IPS-15b (cell line): ENCODE data around the gene HMG20B.

Experiments used
- H3K27me3 ChIP-seq: one replicate; pipeline ENCODE4 v1.6.1; 2013; ENCODE audit warnings: low read length; ENCODE audit not compliant: control insufficient read depth, insufficient read depth
- H3K36me3 ChIP-seq: one replicate; pipeline ENCODE4 v1.6.1; 2013; ENCODE audit warnings: low read length; ENCODE audit not compliant: control insufficient read depth, insufficient read depth
- H3K4me1 ChIP-seq: one replicate; pipeline ENCODE4 v1.6.1; 2013; ENCODE audit warnings: mild to moderate bottlenecking, low read length; ENCODE audit not compliant: control insufficient read depth, insufficient read depth
- H3K4me3 ChIP-seq: one replicate; pipeline ENCODE4 v1.5.1; 2013; ENCODE audit warnings: low read depth, low read length
- H3K9ac ChIP-seq: one replicate; pipeline ENCODE4 v1.6.1; 2013; ENCODE audit warnings: low read depth, mild to moderate bottlenecking, low read length
- H3K9me3 ChIP-seq: one replicate; pipeline ENCODE4 v1.6.1; 2013; ENCODE audit warnings: mild to moderate bottlenecking, low read length; ENCODE audit not compliant: control insufficient read depth, insufficient read depth

The HMG20B gene

GRCh38 chr19:3608079-3608641 lies 35.4 kb downstream of the HMG20B start:
- H3K36me3 ChIP-seq: peaks cover 23% of the 10 kb centered on the region
- H3K9ac ChIP-seq: no peak overlapping the region
- H3K27me3 ChIP-seq: peaks cover 9% of the 10 kb centered on the region
- H3K4me3 ChIP-seq: no peak overlapping the region
- no peaks in the 10 kb centered on the region for H3K9me3 ChIP-seq
- H3K4me1 ChIP-seq: peaks cover 3% of the 10 kb centered on the region

GRCh38 chr19:3608750-3609322 lies 36.1 kb downstream of the HMG20B start:
- no peak overlapping the region for H3K9ac ChIP-seq
- peaks cover 9% of the 10 kb centered on the region for H3K27me3 ChIP-seq
- H3K9me3 ChIP-seq: no peaks in the 10 kb centered on the region
- H3K36me3 ChIP-seq: peaks cover 23% of the 10 kb centered on the region
- H3K4me1 ChIP-seq: peaks cover 3% of the 10 kb centered on the region
- H3K4me3 ChIP-seq: no peak overlapping the region

- Histone ChIP-seq H3K27me3 (peaks cover 9% of the 10 kb centered on the region), H3K4me1 (peaks cover 3% of the 10 kb centered on the region), H3K9me3 (no peaks in the 10 kb centered on the region), H3K4me3 (no peak overlapping the region), H3K36me3 (peaks cover 23% of the 10 kb centered on the region), H3K9ac (no peak overlapping the region)
Observed at GRCh38 chr19:3609779-3610719, 37.3 kb downstream of the HMG20B start.

DNA sequence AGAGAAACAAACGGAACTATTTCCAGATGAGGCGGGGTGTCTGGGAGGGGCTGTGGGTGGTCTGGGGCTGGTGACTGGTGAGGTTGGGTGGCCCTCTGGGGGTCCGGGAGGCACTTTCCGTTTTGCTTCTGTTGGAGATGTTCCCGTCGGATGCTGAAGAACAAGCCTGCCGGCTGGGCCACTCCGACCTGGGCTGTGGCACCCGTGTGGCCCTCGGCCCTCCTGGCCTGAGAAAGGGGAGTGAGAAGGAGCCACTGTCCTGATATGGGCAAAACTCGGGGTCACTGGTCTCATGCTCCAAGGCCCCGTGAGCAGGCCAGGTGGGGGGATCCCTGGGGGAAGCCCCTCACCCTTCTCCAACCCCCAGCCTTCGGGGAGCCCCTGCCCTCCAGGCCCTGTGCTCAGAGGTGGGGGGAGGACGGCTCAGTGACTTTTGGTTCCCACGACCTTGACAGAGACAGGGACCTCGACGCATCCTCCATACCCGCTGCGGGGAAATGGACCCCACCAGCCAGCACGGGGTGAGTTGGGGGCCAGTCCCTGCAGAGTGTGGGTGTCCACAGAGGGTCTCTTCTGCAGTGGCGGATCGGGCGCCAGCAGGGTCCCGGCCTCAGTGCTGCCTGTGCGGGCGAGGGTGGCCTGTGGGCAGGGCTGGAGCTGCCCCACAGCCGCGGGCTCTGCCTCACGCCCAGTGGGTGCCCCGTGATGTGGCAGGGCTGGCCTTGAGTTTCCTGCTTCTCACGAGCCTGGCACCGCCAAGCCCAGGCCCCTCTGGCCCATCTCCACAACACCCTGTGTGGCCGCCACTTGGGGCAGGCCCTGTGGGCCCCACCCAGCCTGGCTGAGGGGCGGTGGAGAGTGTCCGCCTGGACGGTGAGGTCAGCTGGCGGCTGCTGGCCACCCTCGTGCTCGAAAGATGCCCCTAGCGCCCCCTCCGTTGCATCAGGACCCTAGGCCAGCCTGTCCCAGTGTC lies 38.3 kb downstream of the HMG20B start:
- Histone ChIP-seq H3K9me3 (no peaks in the 10 kb centered on the region), H3K4me3 (no peak overlapping the region), H3K9ac (no peak overlapping the region), H3K27me3 (no peaks in the 10 kb centered on the region), H3K4me1 (peaks cover 3% of the 10 kb centered on the region), H3K36me3 (peaks cover 23% of the 10 kb centered on the region)

- Histone ChIP-seq H3K9ac (no peak overlapping the region), H3K9me3 (no peaks in the 10 kb centered on the region), H3K27me3 (no peaks in the 10 kb centered on the region), H3K4me1 (peaks cover 3% of the 10 kb centered on the region), H3K4me3 (no peak overlapping the region), H3K36me3 (peaks cover 23% of the 10 kb centered on the region)
Observed at GRCh38 chr19:3611841-3612240, 39.1 kb downstream of the HMG20B start.

DNA sequence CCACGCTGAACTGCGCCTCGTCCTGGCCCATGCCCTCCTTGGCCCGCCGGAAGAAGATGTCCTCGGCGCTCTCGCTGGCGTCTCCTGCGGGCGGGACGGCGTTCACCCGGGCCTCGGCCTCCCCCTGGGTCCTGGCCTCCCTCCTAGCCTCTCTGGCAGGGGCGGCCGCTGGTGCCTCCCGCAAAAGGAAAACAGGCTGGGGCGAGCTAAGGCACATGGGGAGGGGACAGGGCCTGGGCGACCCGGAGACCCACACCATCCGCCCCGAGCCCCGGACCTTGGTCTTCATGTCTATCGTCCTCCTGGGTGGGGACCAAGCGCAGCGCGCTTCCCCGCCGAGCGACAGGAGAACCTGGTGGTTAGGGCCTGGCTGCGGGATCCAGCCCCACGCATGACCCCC lies 39.6 kb downstream of the HMG20B start:
- Histone ChIP-seq H3K27me3 (no peaks in the 10 kb centered on the region), H3K9me3 (no peaks in the 10 kb centered on the region), H3K4me3 (no peak overlapping the region), H3K4me1 (peaks cover 3% of the 10 kb centered on the region), H3K36me3 (peaks cover 25% of the 10 kb centered on the region), H3K9ac (no peak overlapping the region)

DNA sequence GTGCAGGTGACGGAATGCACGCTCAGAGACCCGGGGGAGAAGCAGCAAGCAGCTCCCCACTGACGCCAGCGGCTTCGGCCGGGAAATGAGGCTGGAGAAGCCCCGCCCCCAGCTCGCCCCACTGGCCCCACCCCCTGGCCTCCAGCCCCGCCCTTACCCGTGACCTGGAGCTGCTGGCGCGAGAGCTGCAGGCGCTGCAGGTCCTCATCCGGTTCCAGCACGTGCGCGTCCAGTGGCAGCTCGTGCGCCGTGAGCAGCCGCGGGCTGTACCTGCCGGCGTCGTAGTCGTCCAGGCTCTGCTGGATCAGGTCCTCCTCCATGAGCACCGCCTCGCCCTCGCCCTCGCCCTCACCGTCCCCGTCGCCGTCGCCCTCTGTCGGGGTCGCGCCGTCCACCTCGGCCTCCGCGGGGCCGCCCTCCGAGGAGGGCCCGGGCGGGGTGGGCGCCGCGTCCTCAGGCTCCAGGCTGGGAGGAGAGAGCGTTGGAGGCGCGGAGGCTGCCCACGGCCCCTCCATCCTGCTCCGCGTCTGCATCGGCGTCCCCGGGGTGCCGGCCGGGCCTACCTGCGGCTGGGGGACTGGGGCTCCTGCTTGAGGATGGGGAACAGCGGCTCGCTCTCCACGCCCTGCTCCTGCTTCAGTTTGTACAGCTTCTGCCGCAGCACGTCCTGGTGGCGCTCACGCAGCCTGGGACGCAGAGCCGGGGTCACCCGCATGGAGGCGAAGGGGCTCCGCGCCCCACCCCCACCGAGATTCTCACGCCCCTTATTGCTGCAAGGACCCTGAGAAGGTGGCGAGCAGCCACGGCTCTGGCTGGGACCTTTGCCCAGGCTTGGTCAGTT lies 40.4 kb downstream of the HMG20B start:
- H3K27me3 ChIP-seq: no peaks in the 10 kb centered on the region
- no peak overlapping the region for H3K9ac ChIP-seq

GRCh38 chr19:3613818-3614661 lies 41.3 kb downstream of the HMG20B start:
- Histone ChIP-seq H3K4me1 (no peaks in the 10 kb centered on the region), H3K4me3 (no peak overlapping the region), H3K27me3 (no peaks in the 10 kb centered on the region), H3K36me3 (peaks cover 28% of the 10 kb centered on the region), H3K9me3 (no peaks in the 10 kb centered on the region), H3K9ac (no peak overlapping the region)

More for the DNA sequence above, 40.4 kb downstream of the HMG20B start:
- H3K36me3 ChIP-seq: peaks cover 28% of the 10 kb centered on the region
- no peaks in the 10 kb centered on the region for H3K4me1 ChIP-seq
- no peak overlapping the region for H3K4me3 ChIP-seq
- no peaks in the 10 kb centered on the region for H3K9me3 ChIP-seq

DNA sequence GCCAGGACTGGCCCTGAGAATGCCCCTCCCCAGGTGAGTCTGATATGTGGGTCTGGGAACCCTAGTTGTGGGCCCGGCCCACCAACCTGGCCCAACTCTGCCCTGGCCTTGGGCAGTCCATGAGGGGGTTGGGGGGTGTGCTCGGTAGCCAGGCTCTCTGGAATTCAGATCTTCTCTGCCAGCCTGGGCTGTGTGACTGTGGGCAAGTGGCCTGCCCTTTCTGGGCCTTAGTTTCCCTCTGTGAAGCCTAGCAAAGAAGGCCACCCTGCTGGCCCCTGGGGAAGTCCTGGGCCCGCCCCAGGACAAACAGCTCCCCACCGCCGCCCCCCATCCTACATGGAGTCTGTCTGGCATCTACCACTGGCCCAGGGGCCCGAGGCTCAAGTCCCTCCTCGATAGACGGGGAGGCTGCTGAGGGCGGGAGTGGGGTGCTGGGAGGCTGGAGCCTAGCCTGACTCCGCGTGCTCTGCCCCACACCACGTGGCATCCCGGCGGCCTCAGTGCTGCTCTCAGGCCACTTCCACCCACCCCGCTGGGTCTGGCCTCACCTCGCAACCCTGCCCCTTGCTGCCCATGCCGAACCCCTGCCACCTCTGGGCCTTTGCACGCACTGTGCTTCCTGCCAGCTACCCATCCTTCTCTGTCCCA lies 42.2 kb downstream of the HMG20B start:
- Histone ChIP-seq H3K36me3 (peaks cover 27% of the 10 kb centered on the region), H3K9me3 (no peaks in the 10 kb centered on the region), H3K9ac (no peak overlapping the region), H3K4me1 (no peaks in the 10 kb centered on the region), H3K27me3 (no peaks in the 10 kb centered on the region), H3K4me3 (no peak overlapping the region)
